GM12878 (cell line): Measurements from ENCODE around the gene CDC42BPA. TPM values are rescaled to one million over a fixed set of nuclear protein-coding genes. Genes with fewer than 3 reads are reported as not detected.
A peak's percentile ranks its signal among the peaks of the same experiment; 100 is the strongest.

ENCODE experiments used
- ATAC-seq: fragments of 200-7000 bp; cut with Tn5 transposase; 3 replicates; pipeline ENCODE4 v1.9.1; 2020; ENCODE audit warnings: mild to moderate bottlenecking, moderate library complexity
- BruUV-seq: library from RNA; stranded (reverse); fragments of 400-500 nt; replicated peaks from 2 replicates; lab custom pipeline; 2021; lab: Mats Ljungman, UMichigan
- CTCF ChIA-PET: fragments of 300-600 bp; sonication (Branson Sonifier 250); formaldehyde crosslinking; extraction: SDS; loops from one replicate; lab custom pipeline; 2021; ENCODE audit warnings: inconsistent platforms; lab: Yijun Ruan, JAX
- POLR2A ChIA-PET: fragments of 350-600 bp; formaldehyde crosslinking; extraction: SDS; loops from one replicate; lab custom pipeline; 2021; ENCODE audit warnings: inconsistent platforms; lab: Charles Lee
- RAD21 ChIA-PET: fragments of 300-600 bp; sonication (Branson Sonifier 250); formaldehyde crosslinking; loops from one replicate; lab custom pipeline; 2023; ENCODE audit warnings: antibody characterized with exemption; ENCODE audit not compliant: unreplicated experiment; lab: Charles Lee
- SMC1A ChIA-PET: fragments of 300-600 bp; sonication (Branson Sonifier 250); formaldehyde crosslinking; loops from one replicate; lab custom pipeline; 2023; ENCODE audit not compliant: unreplicated experiment, uncharacterized antibody; lab: Charles Lee
- DNase-seq: peaks from one replicate; pipeline ENCODE4 v3.0.0-alpha.2; 2011; ENCODE audit warnings: low read depth, low spot score
- FAIRE-seq: peaks from 3 replicates; lab custom pipeline; 2011; peaks lifted over from hg19 to GRCh38; lab: Jason Lieb, UNC
- H2AFZ ChIP-seq: 2 replicates; pipeline ENCODE4 v1.6.0; 2011; ENCODE audit warnings: low read depth, low read length, control low read depth; ENCODE audit not compliant: control insufficient read depth
- H3K27ac ChIP-seq: 2 replicates; pipeline ENCODE4 v1.5.1; 2011; ENCODE audit warnings: control low read depth; ENCODE audit not compliant: control insufficient read depth, insufficient read depth
- H3K27me3 ChIP-seq, 2 experiments: replicated peaks in 1 of 2; 2 replicates each; pipeline versions ENCODE4 v1.6.0 to v1.6.1; 2011; ENCODE audit warnings: low read length in 1 of 2; ENCODE audit not compliant: control insufficient read depth in 2 of 2, insufficient read depth in 2 of 2
- H3K36me3 ChIP-seq, 2 experiments: 2 replicates each; pipeline ENCODE4 v1.5.1; 2011; ENCODE audit warnings: low read length in 1 of 2; ENCODE audit not compliant: control insufficient read depth in 2 of 2, insufficient read depth in 2 of 2
- H3K4me1 ChIP-seq: 2 replicates; pipeline ENCODE4 v1.6.1; 2011; ENCODE audit warnings: mild to moderate bottlenecking, low read length, moderate library complexity, mixed read lengths; ENCODE audit not compliant: control insufficient read depth, insufficient read depth
- H3K4me2 ChIP-seq: 2 replicates; pipeline ENCODE4 v1.6.0; 2011; ENCODE audit warnings: control low read depth; ENCODE audit not compliant: control insufficient read depth, insufficient read depth
- H3K4me3 ChIP-seq: fragments of 200-600 bp; sonication (generic); 2 replicates; pipeline ENCODE4 v1.5.1; 2016
- H3K79me2 ChIP-seq: 2 replicates; pipeline ENCODE4 v1.6.0; 2011; ENCODE audit warnings: low read length; ENCODE audit not compliant: control insufficient read depth, insufficient read depth
- H3K9ac ChIP-seq: 2 replicates; pipeline ENCODE4 v1.8.0; 2011; ENCODE audit warnings: low read length, control low read depth, mixed read lengths; ENCODE audit not compliant: control insufficient read depth, insufficient read depth
- H3K9me3 ChIP-seq: replicated peaks from 3 replicates; pipeline ENCODE4 v1.5.1; 2011; ENCODE audit warnings: mild to moderate bottlenecking, low read length; ENCODE audit not compliant: control insufficient read depth, insufficient read depth
- H4K20me1 ChIP-seq: 2 replicates; pipeline ENCODE4 v1.6.0; 2011; ENCODE audit not compliant: control insufficient read depth, insufficient read depth
- BMI1 ChIP-seq: fragments of 450-650 bp; IDR thresholded peaks from 2 replicates; pipeline ENCODE4 v1.6.1; 2016; ENCODE audit warnings: mild to moderate bottlenecking, moderate library complexity, borderline replicate concordance
- CHD1 ChIP-seq: IDR thresholded peaks from 2 replicates; pipeline ENCODE4 v1.6.1; 2012; ENCODE audit warnings: low read depth, low read length, improper control_type of control experiment
- CHD2 ChIP-seq: IDR thresholded peaks from 2 replicates; pipeline ENCODE4 v1.6.1; 2011; ENCODE audit warnings: low read depth, low read length, improper control_type of control experiment, borderline replicate concordance
- CHD4 ChIP-seq: fragments of 200-600 bp; sonication (generic); IDR thresholded peaks from 2 replicates; pipeline ENCODE4 v1.6.1; 2016; ENCODE audit warnings: mild to moderate bottlenecking
- NFYA ChIP-seq: IDR thresholded peaks from 2 replicates; pipeline ENCODE4 v1.6.1; 2011; ENCODE audit warnings: low read depth, mild to moderate bottlenecking, low read length, improper control_type of control experiment, borderline replicate concordance
- POLR2AphosphoS2 ChIP-seq: IDR thresholded peaks from 2 replicates; pipeline ENCODE4 v1.6.1; 2011; ENCODE audit warnings: low read depth, mild to moderate bottlenecking, low read length, improper control_type of control experiment, moderate library complexity
- SP1 ChIP-seq: IDR thresholded peaks from one replicate; pipeline ENCODE4 v1.6.1; 2011; ENCODE audit warnings: low read depth, low read length
- WGBS: methylation state at CpG from one replicate; pipeline ENCODE4 v1.1.6; 2016; ENCODE audit warnings: low lambda C conversion rate; ENCODE audit not compliant: insufficient replicate concordance, insufficient coverage; ENCODE audit errors: missing lambda C conversion rate; 5-methylcytosine and 5-hydroxymethylcytosine counted together
- in situ Hi-C: fragments of 300-500 bp; cut with MboI; formaldehyde crosslinking; loops from 9 replicates; pipeline ENCODE4 v1.14.3; 2018; ENCODE audit warnings: mixed read lengths
- intact Hi-C: fragments of 100-400 bp; cut with micrococcal nuclease; formaldehyde crosslinking; loops from one replicate; pipeline ENCODE4 v1.14.2; 2022; ENCODE audit not compliant: unreplicated experiment
- polyA plus RNA-seq, 11 experiments: library from polyadenylated mRNA; depleted of rRNA in 4 of 11; unstranded in 6 of 11; stranded (reverse) in 5 of 11; fragments of >200 nt; fragmentation: Nextera tagmentation in 4 of 11; fragmentation: Illumina TruSeq in 1 of 11; extraction: Ambion mirVana in 4 of 11; extraction: Trizol in 1 of 11; gene quantifications; 1 replicate in 1 of 11; 2 replicates in 10 of 11; pipeline versions ENCODE4 v1.2.1 to v1.2.3, GENCODE V29; 2011 to 2016; ENCODE audit warnings: inconsistent platforms in 2 of 11, missing spikeins in 2 of 11, low read depth in 1 of 11
- total RNA-seq, 4 experiments: library from RNA; depleted of rRNA in 3 of 4; stranded (reverse); fragments of >200 nt in 3 of 4; fragmentation: Illumina TruSeq in 1 of 4; extraction: Trizol in 1 of 4; gene quantifications; 2 replicates each; pipeline versions ENCODE4 v1.2.1 to v1.2.3, GENCODE V29; 2013 to 2021
- TF ChIP-seq, protein P1 (sequence below): fragments of 450-650 bp; IDR thresholded peaks from 2 replicates; pipeline ENCODE4 v1.6.1; 2016; ENCODE audit warnings: mild to moderate bottlenecking, moderate library complexity, borderline replicate concordance

The CDC42BPA gene
- total and polyA plus RNA-seq, 10 of the 15 experiments (the other 5 are each of a cell fraction or from before 2014, with no cell fraction given) = 0.02 to 0.52 (median 0.10) TPM

- 84% methylated on average over 3 of the region's 3 CpGs for WGBS
- Histone ChIP-seq H3K27me3 (no peaks in the 10 kb centered on the region), H3K9ac (no peak overlapping the region), H3K36me3 (no peaks in the 10 kb centered on the region), H3K4me3 (no peak overlapping the region), H3K79me2 (no peaks in the 10 kb centered on the region; the same call in none of the 2 replicates), H2AFZ (no peak overlapping the region), H4K20me1 (no peaks in the 10 kb centered on the region), H3K27ac (no peak overlapping the region), H3K4me2 (no peak overlapping the region), H3K9me3 (no peaks in the 10 kb centered on the region), H3K4me1 (peaks cover 5% of the 10 kb centered on the region; the same call in 1 of the 2 replicates)
- ATAC-seq = no peak
- CTCF ChIA-PET = no interaction called here
- RAD21 ChIA-PET = no interaction called here
- FAIRE-seq = no peak
- intact Hi-C loops = no loop called here
- SMC1A ChIA-PET = no interaction called here
- no TSS peak for BruUV-seq
- POLR2A ChIA-PET = no interaction called here
- in situ Hi-C loops = no loop called here
- no peak for DNase-seq
- TF ChIP-seq BMI1 = no peak
Measured at GRCh38 chr1:226942392-226942791, 375.9 kb downstream of the CDC42BPA start.

GRCh38 chr1:226940806-226941067, 377.6 kb downstream of the CDC42BPA start:
- Histone ChIP-seq H3K4me2 (peak overlapping the region; percentile 99), H3K4me1 (peaks cover 5% of the 10 kb centered on the region; the same call in 1 of the 2 replicates), H3K9me3 (no peaks in the 10 kb centered on the region), H3K36me3 (no peaks in the 10 kb centered on the region), H3K79me2 (no peaks in the 10 kb centered on the region; the same call in none of the 2 replicates), H2AFZ (peak overlapping the region; percentile 93), H3K4me3 (peak overlapping the region; percentile 76), H4K20me1 (no peaks in the 10 kb centered on the region), H3K27ac (peak overlapping the region; percentile 28), H3K27me3 (no peaks in the 10 kb centered on the region), H3K9ac (peak overlapping the region; percentile 66)
- ATAC-seq (no peak), DNase-seq (no peak), FAIRE-seq (no peak)
- ChIA-PET POLR2A (interaction anchor here (0.7 kb wide), 1 partner anchor 58 kb away, joined by 3 read pairs; no protein-coding TSS in a partner anchor), CTCF (interaction anchor here (0.9 kb wide), 1 partner anchor 308 kb away, joined by 4 read pairs; no protein-coding TSS in a partner anchor), SMC1A (no interaction called here), RAD21 (interaction anchor here (1.2 to 2.3 kb wide), 2 partner anchors 26 to 58 kb away, joined by 3 to 11 read pairs; no protein-coding TSS in a partner anchor)
- no peak for TF ChIP-seq CHD2
- no peak for TF ChIP-seq CHD1
- no peak for TF ChIP-seq CHD4
- TF ChIP-seq POLR2AphosphoS2 = no peak
- TF ChIP-seq NFYA = no peak
- TF ChIP-seq, protein P1, sequence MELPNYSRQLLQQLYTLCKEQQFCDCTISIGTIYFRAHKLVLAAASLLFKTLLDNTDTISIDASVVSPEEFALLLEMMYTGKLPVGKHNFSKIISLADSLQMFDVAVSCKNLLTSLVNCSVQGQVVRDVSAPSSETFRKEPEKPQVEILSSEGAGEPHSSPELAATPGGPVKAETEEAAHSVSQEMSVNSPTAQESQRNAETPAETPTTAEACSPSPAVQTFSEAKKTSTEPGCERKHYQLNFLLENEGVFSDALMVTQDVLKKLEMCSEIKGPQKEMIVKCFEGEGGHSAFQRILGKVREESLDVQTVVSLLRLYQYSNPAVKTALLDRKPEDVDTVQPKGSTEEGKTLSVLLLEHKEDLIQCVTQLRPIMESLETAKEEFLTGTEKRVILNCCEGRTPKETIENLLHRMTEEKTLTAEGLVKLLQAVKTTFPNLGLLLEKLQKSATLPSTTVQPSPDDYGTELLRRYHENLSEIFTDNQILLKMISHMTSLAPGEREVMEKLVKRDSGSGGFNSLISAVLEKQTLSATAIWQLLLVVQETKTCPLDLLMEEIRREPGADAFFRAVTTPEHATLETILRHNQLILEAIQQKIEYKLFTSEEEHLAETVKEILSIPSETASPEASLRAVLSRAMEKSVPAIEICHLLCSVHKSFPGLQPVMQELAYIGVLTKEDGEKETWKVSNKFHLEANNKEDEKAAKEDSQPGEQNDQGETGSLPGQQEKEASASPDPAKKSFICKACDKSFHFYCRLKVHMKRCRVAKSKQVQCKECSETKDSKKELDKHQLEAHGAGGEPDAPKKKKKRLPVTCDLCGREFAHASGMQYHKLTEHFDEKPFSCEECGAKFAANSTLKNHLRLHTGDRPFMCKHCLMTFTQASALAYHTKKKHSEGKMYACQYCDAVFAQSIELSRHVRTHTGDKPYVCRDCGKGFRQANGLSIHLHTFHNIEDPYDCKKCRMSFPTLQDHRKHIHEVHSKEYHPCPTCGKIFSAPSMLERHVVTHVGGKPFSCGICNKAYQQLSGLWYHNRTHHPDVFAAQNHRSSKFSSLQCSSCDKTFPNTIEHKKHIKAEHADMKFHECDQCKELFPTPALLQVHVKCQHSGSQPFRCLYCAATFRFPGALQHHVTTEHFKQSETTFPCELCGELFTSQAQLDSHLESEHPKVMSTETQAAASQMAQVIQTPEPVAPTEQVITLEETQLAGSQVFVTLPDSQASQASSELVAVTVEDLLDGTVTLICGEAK = peak; percentile 26; the same call in 1 of the 2 replicates
- TF ChIP-seq SP1 = no peak
- 42% methylated on average over 6 of the region's 6 CpGs for WGBS
- BruUV-seq = TSS peak; percentile 64
- intact Hi-C loops = no loop called here
- in situ Hi-C loops = no loop called here
